Inflammatory macrophage treated with lipopolysaccharide for 4 hours (primary cell): Measurements from ENCODE around the gene LHX8.
A peak's percentile ranks its signal among the peaks of the same experiment; 100 is the strongest.
"Not testable (repeated sequence)": the region's sequence is repeated elsewhere in the genome, so short reads cannot be mapped to it uniquely, and the experiment has no call there.

ENCODE experiments used
- DNase-seq: peaks from one replicate; pipeline ENCODE4 v3.0.0-alpha.2; 2020

The LHX8 gene

DNA sequence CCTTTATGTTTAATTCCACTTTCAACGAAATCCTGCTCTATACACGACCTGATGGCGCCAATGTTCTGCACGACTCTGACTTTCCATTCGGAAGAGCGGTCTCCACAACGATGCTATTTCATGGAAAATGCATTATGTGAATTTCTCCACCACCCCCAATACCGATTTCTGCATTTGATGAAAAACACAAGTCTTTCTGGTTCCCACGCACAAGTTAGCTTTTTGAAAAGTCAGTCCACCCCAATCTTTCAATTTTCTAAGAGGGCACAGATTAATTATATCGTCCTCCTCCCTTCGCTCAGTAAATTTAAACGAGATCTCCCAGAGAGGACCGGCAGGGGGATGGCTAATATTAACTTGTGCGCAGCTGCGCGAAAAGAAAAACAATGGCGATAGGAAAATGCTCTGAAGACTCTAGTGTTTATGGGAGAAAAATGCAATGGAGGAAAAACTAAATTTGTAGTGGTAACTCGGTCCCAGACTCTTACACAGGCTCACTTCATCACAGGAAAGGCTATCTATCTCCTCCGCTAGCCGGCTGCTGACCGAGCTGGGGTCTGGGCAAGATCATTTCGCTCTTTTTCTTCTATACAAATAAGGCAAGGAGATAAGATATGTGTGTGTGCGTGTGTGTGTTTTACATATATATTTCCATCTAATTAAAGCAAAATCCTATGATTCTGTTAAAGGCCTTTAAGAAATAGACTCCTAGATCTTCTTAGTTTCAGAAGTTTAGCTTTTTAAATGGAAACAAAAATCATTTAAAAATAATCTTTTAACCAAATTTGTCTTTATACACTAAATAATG lies 1.2 kb upstream of the LHX8 start:
- no peak for DNase-seq

DNA sequence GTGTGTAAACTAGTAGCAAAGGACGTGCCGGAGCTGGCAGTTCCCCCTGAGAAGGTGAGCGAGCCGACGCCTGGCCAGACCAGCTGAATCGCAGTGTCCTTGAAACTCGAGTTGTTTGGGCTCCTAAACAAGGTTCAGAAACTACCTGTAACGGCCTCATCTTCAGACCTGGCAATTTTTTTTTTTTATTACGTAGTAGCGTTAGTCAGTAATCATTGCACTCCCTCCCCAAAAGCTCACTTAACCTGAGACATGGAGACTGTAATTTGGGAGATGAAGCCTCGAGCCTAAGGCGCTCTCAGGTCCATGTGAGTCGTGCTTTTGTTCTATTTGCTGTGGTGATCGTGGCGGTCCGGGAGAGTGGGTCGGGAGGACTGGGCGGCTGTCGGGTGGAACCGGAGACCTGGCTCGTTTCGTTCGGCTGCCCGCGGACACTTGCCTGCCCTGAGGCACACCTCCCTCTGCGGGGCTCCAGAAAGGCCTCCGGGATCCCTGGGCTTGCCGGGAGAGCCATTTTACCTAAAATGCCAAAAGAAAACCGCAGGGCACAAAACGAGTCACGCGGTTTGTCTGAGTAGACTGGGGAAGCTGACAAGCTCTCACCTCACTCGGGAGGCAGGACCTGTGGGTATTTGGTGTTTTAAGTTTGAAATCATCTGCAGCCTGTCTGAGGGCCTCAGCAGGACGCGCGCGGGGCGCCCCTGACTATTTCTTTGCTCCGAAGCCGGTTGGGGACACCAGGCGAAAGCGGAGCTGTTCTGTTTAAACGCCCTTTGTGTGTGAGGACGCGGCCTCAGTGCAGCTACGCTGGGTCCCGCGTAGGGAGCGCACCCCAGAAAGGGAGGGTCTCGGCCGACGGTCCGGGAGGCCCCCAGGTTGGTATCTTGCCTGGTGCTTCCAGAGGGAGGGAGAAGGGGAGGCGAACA lies 722 bp downstream of the LHX8 start:
- DNase-seq, result no peak

DNA sequence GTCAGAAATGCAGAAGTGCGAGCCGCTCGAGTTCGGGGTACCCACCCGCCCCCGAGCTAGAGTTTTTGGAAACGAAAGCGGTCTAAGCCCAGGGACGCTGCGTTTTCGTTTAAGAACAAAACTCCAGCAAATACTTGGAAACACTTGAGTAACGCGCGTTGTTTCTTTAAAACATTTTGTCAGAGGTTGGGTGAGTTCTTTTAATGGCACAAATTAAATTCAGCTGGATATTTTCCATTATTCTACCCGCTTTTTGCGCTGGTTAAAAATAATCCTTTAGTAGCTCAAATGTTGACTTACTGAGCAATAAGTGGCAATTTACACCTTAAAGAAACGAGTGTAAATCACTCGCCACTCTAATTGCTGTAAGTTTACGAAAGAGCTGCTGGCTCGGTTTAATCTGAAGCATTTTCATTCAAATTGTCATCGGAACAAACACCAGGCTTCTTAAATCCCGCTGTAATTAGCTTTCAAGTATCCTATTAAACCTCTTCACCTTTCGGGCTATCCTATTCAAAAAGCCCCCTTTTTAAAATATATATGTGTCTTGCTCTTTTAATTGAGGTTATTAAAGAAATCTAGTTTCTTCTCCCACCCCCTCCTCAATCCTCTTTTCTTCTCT lies 1.5 kb downstream of the LHX8 start:
- DNase-seq, result no peak

DNA sequence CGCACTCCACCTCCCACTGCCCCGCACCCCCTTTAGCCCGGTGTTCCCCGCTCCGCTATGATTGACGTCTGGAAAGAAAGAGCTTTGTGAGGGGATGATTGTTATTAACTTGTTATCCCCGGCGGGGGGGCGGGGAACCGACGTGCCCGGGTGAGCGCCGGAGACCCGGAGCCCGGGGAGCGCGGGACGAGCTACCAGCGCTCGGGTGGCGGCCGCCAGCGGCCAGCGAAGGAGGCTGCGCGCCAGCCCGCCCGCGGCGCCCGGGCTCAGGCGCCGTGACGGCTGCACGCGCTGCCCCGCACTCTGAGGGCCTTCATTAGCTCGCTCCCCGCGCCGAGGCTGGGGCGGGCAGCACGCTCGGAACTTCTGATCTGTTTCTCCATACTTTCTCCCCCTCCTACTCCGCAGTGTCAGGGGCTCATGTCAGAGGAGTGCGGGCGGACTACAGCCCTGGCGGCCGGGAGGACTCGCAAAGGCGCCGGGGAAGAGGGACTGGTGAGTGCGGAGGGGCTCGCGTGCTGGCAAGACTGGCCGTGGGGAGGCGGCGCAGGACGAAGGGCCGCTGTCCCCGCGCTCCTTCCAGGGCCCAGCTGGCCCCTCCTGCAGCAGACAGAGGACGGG lies 2.1 kb downstream of the LHX8 start:
- DNase-seq, result no peak

DNA sequence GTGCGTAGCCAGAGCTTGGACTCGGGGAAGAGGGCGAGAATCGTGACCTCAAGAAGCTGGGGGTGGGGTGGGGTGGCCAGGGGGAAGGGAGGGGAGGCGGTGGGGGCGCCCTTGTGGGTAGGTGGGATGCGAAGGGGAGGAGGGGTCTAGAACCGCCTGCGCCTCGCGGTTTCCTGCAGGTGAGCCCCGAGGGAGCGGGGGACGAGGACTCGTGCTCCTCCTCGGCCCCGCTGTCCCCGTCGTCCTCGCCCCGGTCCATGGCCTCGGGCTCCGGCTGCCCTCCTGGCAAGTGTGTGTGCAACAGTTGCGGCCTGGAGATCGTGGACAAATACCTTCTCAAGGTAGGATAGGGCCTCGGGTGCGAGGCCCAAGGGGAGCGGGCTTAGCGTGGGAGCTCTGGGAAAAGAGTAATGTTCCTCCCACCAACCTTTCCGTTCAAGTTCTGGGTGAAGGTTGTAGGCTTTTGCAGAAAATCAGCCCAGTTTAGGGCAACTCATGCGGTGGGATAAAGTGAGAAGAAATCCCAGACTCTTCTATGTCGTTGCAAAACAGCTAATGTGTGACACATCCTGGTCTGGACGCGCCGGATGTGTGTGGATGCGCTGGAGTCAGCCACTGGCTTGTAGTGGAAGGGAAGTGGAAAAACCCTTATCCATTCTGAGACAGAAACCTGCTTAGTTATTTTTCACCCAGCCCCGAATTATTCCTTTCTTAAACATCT lies 2.9 kb downstream of the LHX8 start:
- DNase-seq, result peak; percentile 19

DNA sequence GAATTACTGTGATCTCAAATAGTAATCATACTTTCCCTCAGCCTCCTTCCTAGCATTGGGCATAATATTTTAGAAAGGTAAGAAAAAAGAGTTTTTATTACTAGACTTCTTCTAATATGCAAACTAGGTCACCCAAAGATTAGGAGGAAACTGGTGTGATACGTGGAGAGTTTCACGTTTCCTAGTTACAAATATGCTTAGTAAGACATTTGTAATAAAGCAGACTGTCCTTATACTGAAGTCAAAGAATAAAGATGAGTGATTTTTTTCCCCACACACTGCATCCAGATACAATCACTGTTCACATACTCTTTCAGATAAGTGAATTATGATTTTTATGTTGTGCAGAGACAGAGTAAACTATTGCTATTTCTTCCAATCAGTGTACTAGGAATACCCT lies 17.9 kb downstream of the LHX8 start:
- DNase-seq, result no peak

DNA sequence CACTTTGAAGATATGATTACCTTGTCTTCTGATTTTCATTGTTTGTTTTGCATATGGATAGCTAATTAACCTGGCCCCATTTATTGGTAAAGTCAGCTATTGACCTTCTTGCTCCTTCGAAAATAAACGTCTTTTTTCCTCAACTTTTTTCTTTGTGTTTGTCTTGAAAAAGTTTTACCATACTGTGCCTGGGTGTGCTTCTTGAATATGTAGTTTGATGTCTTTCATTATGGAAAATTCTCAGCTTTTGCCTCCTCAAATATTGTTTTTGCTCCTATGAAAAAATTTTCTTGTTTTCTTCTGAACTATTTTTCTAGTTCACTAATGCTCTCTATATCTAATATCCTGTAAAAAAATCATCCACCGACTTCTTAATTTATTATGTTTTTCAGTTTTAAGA lies 25.0 kb downstream of the LHX8 start:
- no peak for DNase-seq

DNA sequence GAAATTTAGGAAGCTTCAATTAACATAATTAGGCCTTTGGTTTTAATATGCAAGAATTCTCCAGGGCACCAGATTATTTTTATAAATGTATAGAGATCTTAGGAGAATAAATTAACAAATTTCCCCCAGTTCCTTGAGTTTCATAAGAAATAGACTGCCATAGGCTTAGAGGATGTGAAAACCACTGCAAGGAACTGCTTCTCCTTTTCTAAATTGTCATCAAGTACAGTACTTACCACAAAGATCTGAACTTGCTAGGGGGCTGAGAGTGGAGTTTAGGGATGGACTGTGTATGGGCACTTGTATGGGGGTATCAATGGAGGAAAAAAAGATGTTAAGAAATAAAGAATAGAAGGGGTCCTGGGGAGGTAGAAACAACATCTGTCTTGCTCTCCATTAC lies 31.1 kb downstream of the LHX8 start:
- DNase-seq, result no peak

DNA sequence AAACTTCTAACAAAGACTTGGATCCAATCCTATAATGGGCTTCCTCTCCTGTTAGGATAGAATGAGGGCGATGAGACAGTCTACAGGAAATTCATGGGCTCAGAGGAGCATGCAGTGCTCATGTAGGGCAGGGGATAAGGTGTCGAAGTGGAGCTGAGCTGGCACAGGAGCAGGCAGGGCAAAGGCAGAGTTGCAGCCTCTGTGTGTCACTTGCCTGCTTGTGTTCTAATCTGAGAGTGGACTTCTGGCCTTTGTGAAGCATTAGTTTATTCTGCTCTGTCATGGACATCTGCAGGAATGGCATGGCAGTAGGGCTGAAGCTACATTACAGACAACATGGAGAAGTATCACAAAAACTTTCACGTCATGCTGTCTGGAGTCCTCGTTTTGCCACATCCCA lies 32.6 kb downstream of the LHX8 start:
- DNase-seq, result no peak

DNA sequence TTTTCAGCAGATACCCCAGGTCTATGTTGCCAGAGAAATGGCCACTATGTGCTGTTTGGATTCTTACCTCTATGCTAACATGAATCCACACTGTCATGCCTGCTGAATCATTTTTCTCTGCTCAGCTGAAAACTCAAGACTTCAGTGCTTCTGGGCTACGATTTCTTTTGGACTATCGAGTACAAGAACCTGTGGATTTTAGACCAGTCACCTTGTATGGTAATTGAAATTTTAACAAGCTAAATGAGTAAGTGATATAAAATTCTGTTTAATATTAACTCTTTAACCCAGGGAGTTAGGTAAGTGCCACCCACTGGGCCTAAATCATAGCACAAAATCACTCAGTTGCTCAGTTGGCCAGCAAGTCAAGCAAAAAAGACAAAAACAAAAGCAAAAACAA lies 35.8 kb downstream of the LHX8 start:
- DNase-seq, result no peak

DNA sequence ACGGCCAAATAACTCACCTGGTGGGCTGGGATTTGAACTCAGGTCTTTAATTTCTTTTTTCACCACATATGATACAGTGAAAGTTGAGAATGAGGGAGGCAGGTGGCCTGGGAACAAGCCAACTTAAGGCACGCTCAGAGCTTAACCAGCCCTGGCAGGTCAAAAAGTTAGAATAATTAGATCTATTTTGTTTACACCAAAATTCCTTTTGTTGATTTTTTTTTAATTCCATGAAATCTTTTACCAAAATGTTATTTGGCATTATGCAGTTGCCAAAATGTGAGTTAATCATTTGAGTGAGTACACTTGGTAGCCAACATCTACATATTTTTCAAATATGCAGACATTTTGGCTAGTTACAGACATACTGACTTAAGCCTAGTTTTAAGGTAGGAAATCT lies 36.8 kb downstream of the LHX8 start:
- no peak for DNase-seq

DNA sequence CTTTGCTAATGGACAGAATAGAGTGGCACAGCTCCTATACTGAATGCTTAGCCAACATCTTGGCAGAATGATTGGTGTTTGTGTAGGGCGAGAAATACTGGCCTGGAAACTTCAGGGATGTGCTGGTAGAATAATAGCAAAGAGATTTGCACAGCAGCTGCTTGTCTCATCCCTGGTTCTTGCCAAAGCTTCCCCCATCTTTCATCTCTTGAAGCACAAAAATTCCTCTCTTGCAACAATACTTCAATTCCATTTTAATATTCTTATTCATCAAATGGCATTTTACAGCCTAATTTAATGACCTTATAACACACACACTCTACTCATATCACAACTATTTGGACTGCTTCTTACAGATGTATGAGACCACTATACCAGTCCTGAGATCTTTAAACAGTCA lies 37.7 kb downstream of the LHX8 start:
- no peak for DNase-seq

DNA sequence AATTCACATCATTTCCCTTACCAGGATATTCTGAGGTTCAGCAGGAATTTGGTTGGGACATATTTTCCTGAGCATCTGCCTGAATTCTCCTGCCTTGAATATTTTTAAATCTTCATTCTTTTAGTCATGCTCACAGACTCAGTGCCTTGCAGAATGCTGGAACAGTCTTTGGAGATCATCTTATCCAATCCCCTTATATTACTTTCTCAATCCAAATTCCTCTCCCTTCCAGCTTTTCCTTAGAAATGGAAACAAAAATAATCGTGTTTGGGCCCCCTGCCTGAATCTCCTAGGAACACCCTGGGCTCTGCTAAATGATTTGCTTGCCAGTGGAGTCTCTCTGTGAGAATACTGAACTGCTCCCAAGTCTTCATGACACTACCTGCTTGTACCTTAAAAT lies 38.4 kb downstream of the LHX8 start:
- DNase-seq, result no peak

DNA sequence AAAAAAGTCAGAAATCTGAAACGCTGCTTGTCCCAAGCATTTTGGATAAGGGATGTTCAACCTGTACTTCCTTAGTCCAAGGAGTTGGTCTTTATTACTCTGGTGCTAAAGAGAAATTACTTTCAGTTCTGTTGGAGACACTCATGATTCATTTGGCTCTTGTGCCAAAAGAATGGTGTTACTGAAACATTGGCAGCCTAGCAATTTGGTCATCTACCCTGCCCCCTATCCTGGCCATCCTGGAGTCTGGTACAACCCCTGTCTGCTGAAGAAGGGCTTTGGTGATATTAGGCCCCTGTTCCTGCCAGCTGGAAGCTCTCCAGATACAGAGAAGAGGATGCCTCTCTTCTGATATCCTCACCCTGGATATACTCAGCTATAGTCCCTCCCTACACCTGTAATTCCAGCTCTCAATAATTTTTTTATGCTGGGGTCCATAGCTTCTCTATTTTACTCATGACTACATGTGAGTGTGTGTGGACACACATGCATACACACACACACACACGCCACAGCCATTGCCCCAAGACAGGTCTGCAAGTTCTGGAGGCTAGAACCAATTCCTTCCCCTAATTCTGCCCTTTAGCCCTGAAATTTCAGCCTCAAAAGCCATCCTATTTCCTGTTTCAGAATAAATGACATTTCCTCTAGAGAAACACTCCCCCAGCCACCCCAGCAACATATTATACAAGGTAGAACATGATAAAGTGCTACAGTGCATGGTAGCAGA lies 40.0 kb downstream of the LHX8 start:
- DNase-seq, result no peak

DNA sequence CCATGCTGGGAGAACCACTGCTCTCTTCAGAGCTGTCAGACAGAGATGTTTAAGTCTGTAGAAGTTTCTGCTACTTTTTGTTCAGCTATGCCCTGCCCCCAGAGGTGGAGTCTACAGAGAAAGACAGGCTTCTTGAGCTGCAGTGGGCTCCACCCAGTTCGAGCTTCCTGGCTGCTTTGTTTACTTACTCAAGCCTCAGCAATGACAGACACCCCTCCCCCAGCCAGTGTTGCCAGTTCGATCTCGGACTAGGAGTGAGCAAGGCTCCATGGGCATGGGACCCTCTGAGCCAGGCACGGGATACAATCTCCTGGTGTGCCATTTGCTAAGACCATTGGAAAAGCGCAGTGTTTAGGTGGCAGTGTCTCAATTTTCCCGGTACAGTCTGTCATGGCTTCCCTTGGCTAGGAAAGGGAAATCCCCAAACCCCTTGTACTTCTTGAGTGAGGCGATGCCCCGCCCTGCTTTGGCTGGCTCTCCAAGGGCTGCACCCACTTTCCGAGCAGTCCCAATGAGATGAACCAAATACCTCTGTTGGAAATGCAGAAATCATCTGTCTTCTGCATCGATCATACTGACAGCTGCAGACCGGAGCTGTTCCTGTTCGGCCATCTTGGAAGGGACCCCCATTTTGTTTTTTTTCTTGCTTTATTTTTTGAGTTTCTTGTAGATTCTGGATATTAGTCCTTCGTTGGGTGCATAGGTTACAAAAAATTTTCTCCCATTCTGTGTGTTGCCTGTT lies 47.2 kb downstream of the LHX8 start:
- not testable (repeated sequence) for DNase-seq

DNA sequence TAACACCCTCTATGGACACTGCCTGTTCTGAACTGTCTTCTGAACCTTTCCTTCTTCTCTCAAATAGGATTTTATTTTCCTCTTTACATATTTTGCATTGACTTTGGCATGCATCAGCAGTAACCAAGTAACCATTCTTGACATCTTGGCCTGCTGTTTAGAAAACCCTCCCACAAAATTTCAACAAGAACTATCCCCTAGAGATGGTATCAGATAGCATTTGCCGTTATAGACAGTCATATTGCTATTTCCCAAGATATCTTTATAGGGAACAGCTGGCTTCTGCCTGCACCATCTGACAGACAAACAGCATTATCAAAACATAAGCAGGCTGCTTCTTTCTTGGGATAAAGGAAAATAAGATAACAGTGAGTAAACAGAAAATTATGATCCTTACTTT lies 54.7 kb downstream of the LHX8 start:
- DNase-seq, result no peak

DNA sequence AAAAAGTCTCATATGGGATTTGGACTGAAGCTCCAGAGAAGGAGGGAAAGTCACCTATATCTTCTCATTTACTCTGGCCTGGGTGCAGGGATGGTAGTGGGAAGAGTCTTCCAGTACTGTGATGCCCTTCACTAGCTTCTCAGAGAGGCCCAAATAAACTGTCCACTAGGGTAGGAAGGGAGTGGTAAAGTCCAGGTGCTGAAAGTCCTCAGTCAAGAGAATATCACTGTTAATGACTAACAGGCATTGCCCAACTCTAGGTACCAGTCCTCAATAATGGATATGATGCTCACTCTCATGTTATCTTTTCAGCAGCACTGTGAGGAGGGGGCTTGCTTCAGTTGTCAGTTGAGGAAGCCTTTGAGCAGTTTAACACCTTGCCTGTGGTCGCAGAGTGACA lies 64.0 kb downstream of the LHX8 start:
- DNase-seq, result no peak

DNA sequence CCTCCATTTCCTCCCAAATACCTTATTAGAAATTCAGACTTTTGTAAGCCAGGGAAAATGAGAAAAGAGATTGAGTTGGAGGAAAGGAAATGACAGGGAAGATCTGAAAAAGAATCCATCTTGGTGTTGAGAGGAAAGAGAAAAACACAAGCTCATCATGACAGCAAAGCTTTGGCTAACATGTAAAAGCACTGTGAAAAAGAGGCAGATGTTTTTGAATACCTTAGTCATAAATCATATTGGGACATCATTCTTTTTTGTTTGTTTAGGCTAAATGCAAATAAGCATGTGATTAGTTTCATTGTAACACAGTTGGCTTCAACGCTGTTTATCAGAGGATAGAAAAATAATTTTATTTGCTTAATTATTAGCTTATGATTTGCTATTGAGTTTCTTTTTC lies 64.6 kb downstream of the LHX8 start:
- DNase-seq, result no peak

DNA sequence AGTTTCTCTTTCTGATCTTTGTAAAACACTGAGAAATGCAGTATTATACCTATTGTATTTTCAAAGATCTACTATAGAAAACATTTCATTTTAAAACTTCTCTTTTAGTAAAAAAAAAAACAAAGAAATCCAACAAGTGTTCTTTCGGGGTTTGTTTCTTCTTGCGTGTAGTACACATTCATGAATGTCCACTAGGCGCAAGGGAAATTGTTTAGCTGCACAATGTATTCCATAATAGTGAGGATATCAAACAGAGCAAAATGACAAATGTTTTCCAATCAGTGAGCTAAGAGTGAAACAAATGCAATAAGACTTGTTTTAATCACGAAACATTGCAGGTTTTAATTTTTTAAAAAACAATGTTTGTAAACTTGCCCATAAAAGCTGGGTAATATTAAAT lies 68.6 kb downstream of the LHX8 start:
- no peak for DNase-seq

DNA sequence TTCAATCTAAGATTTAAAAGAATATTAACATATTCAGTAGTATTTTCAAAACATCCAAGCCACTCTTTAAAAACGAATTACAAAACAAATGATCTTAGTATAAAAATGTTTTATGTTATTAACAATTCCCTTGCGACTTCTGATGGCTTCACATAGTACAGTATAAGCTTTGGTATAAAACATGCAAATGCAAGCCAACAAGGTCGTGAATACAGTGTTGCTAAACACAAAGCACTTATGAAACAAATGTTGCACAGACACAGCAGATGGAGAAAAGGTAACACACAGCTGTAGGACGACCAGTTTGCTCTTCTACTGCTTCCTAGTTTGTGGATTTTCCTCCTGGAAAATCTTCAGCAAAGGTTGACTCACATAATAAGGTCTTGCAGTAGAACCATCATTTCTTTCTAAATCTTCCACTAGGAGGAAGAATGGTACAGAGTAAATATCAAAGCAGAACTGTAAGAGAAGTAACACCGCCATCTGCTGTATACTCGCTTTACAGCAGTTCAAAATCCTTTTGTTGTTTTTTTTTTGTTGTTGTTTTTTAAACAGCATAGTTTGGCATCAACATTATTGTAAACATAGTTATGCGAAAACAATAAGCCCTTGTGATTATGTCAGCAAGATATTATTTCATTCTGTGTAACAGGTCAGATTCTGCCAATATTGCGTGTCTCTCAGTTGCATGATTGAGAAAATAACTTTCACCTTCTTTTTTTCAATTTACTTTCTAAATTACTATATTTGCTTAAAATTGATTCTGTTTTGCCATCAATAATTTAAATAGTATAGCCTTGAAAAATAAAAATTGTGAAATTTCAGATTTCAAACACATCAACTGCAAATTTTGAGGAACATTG lies 69.5 kb downstream of the LHX8 start:
- peak; percentile 36 for DNase-seq
